ENCODE data around the gene KASH5. TPM values are rescaled to one million over a fixed set of nuclear protein-coding genes. Genes with fewer than 3 reads are reported as not detected.
"Not testable (repeated sequence)": the region's sequence is repeated elsewhere in the genome, so short reads cannot be mapped to it uniquely, and the experiment has no call there.

KASH5 gene
- total and polyA plus RNA-seq, 11 donors, result not detected

- H3K9me3 ChIP-seq, result no peaks in the 10 kb centered on the region
- 53 to 71% (median 59%) methylated on average over 5 of the region's 5 CpGs for WGBS, 4 donors
- H3K36me3 ChIP-seq, result peaks cover 0 to 20% (median 13%) of the 10 kb centered on the region in 9 donors
- no peaks in the 10 kb centered on the region for H3K27me3 ChIP-seq
- no peak for TF ChIP-seq POLR2A (IDR thresholded peaks at IDR 0.05)
- no peak for TF ChIP-seq CTCF (IDR thresholded peaks at IDR 0.05)
- H3K27ac ChIP-seq, result peak overlapping the region in 11 of 12 donors; percentile 3 to 79 (median 61)
- H3K4me3 ChIP-seq, result no peak overlapping the region
- DNase-seq (no peak), ATAC-seq (no peak)
- H3K4me1 ChIP-seq, result peaks cover 0 to 40% (median 10%) of the 10 kb centered on the region in 12 donors
- intact Hi-C loops (cut with DNase I), result loop anchor here in 1 of 10 donors (2.0 kb wide), 1 partner anchor 21 kb away; no protein-coding TSS in a partner anchor
These were observed 67.7 kb downstream of the KASH5 start for GRCh38 chr19:49455773-49456172.

DNA sequence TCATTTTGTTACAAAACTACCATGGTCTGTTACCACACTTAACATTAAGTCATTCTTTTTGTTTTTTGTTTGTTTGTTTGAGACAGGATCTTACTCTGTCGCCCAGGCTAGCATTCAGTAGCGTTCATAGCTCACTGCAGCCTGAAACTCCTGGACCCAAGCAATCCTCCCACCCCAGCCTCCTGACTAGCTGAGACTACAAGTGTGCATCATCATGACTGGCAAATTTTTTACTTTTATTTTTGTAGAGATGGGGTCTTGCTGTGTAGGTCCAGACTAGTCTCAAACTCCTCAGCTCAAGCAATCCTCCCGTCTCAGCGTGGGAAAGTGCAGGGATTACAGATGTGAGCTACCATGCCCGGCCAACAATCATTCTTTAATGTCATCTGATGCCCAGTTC, 68.3 kb downstream of the KASH5 start:
- H3K27me3 ChIP-seq, result no peaks in the 10 kb centered on the region
- H3K27ac ChIP-seq, result peak overlapping the region in 10 of 12 donors; percentile 3 to 79 (median 62)
- DNase-seq (no peak), ATAC-seq (no peak)
- intact Hi-C loops (cut with DNase I), result loop anchor here in 1 of 10 donors (2.0 kb wide), 1 partner anchor 20 kb away; no protein-coding TSS in a partner anchor
- H3K4me1 ChIP-seq, result peaks cover 0 to 40% (median 9%) of the 10 kb centered on the region in 12 donors
- H3K4me3 ChIP-seq, result no peak overlapping the region
- no peaks in the 10 kb centered on the region for H3K9me3 ChIP-seq
- WGBS, 4 donors, result 74 to 80% (median 77%) methylated on average over 5 of the region's 5 CpGs
- no peak for TF ChIP-seq CTCF (IDR thresholded peaks at IDR 0.05)
- no peak for TF ChIP-seq POLR2A (IDR thresholded peaks at IDR 0.05)
- peaks cover 0 to 20% (median 13%) of the 10 kb centered on the region in 9 donors for H3K36me3 ChIP-seq

DNA sequence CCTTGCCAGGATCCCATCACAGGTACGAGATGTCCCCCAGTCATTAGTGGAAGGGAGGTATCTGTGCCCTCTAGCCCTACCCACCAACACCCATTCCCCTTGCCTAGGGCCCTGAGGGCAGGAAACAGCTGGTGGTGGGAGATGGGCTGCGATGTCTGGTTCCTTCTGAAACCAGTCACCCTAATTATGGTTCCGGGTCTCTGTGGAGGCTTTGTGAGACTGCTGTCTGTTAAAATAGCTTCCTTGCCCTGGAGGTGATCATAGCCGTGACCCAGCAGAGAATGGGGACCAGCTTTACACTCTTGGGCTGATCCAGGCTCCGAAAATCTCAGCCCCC, 70.5 kb downstream of the KASH5 start:
- DNase-seq, result no peak
- no peak for TF ChIP-seq POLR2A (IDR thresholded peaks at IDR 0.05)
- TF ChIP-seq CTCF (IDR thresholded peaks at IDR 0.05), result no peak
- Histone ChIP-seq H3K27ac (peak overlapping the region in 6 of 12 donors; percentile 8 to 79 (median 42)), H3K36me3 (peaks cover 0 to 25% (median 14%) of the 10 kb centered on the region in 9 donors), H3K27me3 (no peaks in the 10 kb centered on the region), H3K4me3 (no peak overlapping the region), H3K9me3 (no peaks in the 10 kb centered on the region), H3K4me1 (peaks cover 0 to 35% (median 8%) of the 10 kb centered on the region in 12 donors)
- intact Hi-C loops (cut with DNase I), result no loop called here
- no peak for ATAC-seq
- 88 to 97% (median 91%) methylated on average over 3 to 5 of the region's 5 CpGs for WGBS, 4 donors

DNA sequence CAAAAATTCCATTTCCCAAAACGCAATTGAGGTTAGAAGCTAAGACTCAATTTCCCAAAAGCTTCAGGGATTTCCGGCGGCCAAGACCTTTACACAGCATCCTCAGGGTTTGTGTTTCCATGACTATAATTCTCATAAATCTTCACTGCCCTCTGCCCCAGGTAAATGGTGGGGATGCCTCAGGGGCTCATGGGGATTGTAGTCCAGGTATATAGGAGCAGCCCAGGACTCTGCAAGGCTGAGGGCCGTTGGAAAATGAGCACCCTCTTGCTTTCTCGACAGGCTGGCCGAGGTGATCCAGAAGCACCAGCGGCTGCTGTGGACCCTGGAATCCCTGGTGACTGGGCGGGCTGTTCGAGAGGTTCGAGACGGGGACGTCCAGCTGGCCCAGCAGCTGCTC, 71.3 kb downstream of the KASH5 start:
- H3K27me3 ChIP-seq, result no peaks in the 10 kb centered on the region
- peaks cover 0 to 27% (median 3%) of the 10 kb centered on the region in 12 donors for H3K4me1 ChIP-seq
- ATAC-seq (no peak), DNase-seq (no peak)
- no peak overlapping the region for H3K27ac ChIP-seq
- H3K4me3 ChIP-seq, result no peak overlapping the region
- TF ChIP-seq CTCF (IDR thresholded peaks at IDR 0.05), result no peak
- TF ChIP-seq POLR2A (IDR thresholded peaks at IDR 0.05), result no peak
- H3K9me3 ChIP-seq, result no peaks in the 10 kb centered on the region
- WGBS, 4 donors, result 92 to 94% (median 93%) methylated on average over 12 of the region's 12 CpGs
- intact Hi-C loops (cut with DNase I), result no loop called here
- H3K36me3 ChIP-seq, result peaks cover 0 to 31% (median 18%) of the 10 kb centered on the region in 9 donors

DNA sequence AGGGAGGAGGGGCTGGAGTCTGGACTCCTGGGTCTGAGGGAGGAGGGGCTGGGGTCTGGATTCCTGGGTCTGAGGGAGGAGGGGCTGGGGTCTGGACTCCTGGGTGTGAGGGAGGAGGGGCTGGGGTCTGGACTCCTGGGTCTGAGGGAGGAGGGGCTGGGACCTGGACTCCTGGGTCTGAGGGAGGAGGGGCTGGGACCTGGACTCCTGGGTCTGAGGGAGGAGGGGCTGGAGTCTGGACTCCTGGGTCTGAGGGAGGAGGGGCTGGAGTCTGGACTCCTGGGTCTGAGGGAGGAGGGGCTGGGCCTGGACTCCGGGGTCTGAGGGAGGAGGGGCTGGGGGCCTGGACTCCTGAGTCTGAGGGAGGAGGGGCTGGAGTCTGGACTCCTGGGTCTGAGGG, 73.1 kb downstream of the KASH5 start:
- H3K4me3 ChIP-seq; H3K9me3 ChIP-seq; H3K27ac ChIP-seq; DNase-seq; ATAC-seq; H3K27me3 ChIP-seq; intact Hi-C loops (cut with DNase I): not testable (repeated sequence)
- Histone ChIP-seq H3K36me3 (peaks cover 0 to 47% (median 21%) of the 10 kb centered on the region in 9 donors), H3K4me1 (peaks cover 0 to 16% (median 2%) of the 10 kb centered on the region in 12 donors)
- 0% methylated on average over 1 of the region's 1 CpG; no CpG with 5 or more reads in 3 of the 4 donors for WGBS, 4 donors
